Right atrium auricular region (tissue), 2 donors: ENCODE results near the gene EGFLAM. TPM values are rescaled to one million over a fixed set of nuclear protein-coding genes. Genes with fewer than 3 reads are reported as not detected.

Source experiments
- DNase-seq: peaks from one replicate; pipeline ENCODE4 v3.0.0-alpha.2; 2019; ENCODE audit warnings: low spot score
- H3K27ac ChIP-seq, 2 donors: fragments of 200-600 bp; sonication (generic); 1 replicate in 1 of 2; 2 replicates in 1 of 2; pipeline ENCODE4 v1.5.1; 2016 to 2019
- H3K27me3 ChIP-seq, 2 donors: fragments of 200-600 bp; sonication (generic); one replicate each; pipeline versions ENCODE4 v1.5.1 to v1.6.0; 2017 to 2019
- H3K36me3 ChIP-seq: fragments of 200-600 bp; sonication (generic); one replicate; pipeline ENCODE4 v1.5.1; 2016
- H3K4me1 ChIP-seq, 2 donors: fragments of 200-600 bp; sonication (generic); one replicate each; pipeline versions ENCODE4 v1.5.1 to v1.6.0; 2017 to 2019
- H3K4me3 ChIP-seq, 2 donors: fragments of 200-600 bp; sonication (generic); 1 replicate in 1 of 2; 2 replicates in 1 of 2; pipeline ENCODE4 v1.5.1; 2017 to 2019; ENCODE audit warnings: mild to moderate bottlenecking in 1 of 2, moderate library complexity in 1 of 2
- H3K9me3 ChIP-seq, 2 donors: fragments of 200-600 bp; sonication (generic); one replicate each; pipeline ENCODE4 v1.5.1; 2019
- CTCF ChIP-seq, 2 donors: fragments of 200-600 bp; sonication (generic); IDR thresholded peaks; one replicate each; pipeline ENCODE4 v1.5.1; 2019; ENCODE audit warnings: antibody characterized with exemption in 2 of 2
- total RNA-seq, 2 donors: library from RNA; depleted of rRNA; stranded (reverse); fragments of >200 nt; gene quantifications; one replicate each; pipeline ENCODE4 v1.1.0, GENCODE V29; 2016

The EGFLAM gene
- total RNA-seq, 2 donors from 2014 or later, result 2.2 to 8.8 TPM

DNA sequence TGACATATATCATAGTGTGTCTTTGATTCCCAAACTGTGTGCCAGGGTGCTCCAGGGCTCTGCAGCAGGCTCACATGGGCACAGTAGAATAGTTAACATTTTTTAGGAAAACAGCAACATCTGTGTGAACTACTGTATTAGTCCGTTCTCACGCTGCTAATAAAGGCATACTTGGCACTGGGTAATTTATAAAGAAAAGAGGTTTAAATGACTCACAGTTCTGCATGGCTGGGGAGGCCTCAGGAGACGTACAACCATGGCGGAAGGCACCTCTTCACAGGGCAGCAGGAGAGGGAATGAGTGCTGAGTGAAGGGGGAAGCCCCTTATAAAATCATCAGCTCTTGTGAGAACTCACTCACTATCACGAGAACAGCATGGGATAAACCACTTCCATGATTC lies 82.7 kb downstream of the EGFLAM start:
- Histone ChIP-seq H3K9me3 (no peaks in the 10 kb centered on the region), H3K4me3 (no peak overlapping the region), H3K27ac (no peak overlapping the region), H3K27me3 (no peaks in the 10 kb centered on the region), H3K4me1 (no peaks in the 10 kb centered on the region), H3K36me3 (no peaks in the 10 kb centered on the region)
- DNase-seq, result no peak
- no peak for TF ChIP-seq CTCF (IDR thresholded peaks at IDR 0.05)

DNA sequence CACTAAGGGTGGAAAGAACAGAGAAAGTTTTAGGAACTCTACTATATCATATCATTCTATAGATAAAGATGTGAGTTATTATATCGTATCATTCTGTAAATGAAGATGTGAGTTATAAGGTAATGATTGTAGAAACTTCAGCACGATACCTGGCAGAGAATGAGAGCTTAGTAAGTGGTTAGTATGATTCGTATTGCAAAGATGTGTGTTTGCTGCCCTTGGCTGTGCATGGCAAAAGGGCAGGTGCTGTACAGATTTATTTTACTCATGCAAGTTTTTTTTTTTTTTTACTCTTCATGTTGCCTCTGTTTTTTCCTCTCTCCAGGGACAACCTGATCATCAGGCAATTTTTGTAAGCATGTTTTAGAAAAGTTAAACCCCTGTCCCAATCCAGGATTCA lies 83.3 kb downstream of the EGFLAM start:
- Histone ChIP-seq H3K36me3 (no peaks in the 10 kb centered on the region), H3K9me3 (no peaks in the 10 kb centered on the region), H3K27ac (no peak overlapping the region), H3K4me3 (no peak overlapping the region), H3K27me3 (no peaks in the 10 kb centered on the region), H3K4me1 (no peaks in the 10 kb centered on the region)
- DNase-seq, result no peak
- TF ChIP-seq CTCF (IDR thresholded peaks at IDR 0.05), result no peak

DNA sequence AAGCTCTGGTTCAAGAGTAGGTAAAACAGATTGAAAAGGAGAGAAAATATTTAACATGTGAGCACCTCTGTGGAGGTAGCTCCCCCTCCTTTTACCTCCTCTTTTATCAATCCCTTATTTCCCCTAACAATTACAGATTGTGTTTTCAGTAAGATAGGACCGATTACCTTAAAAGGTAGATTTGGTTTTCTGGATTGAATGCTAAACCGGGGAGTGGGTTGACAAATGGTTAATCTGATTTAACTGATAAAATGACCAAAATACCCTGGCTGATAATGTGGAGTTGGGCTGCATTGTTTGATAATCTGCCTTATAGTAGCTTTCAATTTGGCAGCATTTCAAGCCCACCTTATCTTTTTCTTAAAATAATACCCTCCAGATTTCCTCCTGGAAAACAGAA lies 83.9 kb downstream of the EGFLAM start:
- Histone ChIP-seq H3K9me3 (no peaks in the 10 kb centered on the region), H3K27ac (no peak overlapping the region), H3K36me3 (no peaks in the 10 kb centered on the region), H3K4me3 (no peak overlapping the region), H3K4me1 (no peaks in the 10 kb centered on the region), H3K27me3 (no peaks in the 10 kb centered on the region)
- DNase-seq, result no peak
- no peak for TF ChIP-seq CTCF (IDR thresholded peaks at IDR 0.05)

GRCh38 chr5:38344891-38345290 lies 86.5 kb downstream of the EGFLAM start:
- Histone ChIP-seq H3K4me3 (no peak overlapping the region), H3K27me3 (no peaks in the 10 kb centered on the region), H3K36me3 (no peaks in the 10 kb centered on the region), H3K9me3 (no peaks in the 10 kb centered on the region), H3K27ac (no peak overlapping the region), H3K4me1 (no peaks in the 10 kb centered on the region)
- TF ChIP-seq CTCF (IDR thresholded peaks at IDR 0.05), result no peak
- no peak for DNase-seq

- Histone ChIP-seq H3K27me3 (no peaks in the 10 kb centered on the region), H3K27ac (no peak overlapping the region)
- TF ChIP-seq CTCF (IDR thresholded peaks at IDR 0.05), result no peak
Observed at GRCh38 chr5:38346593-38346992, 88.2 kb downstream of the EGFLAM start.

DNA sequence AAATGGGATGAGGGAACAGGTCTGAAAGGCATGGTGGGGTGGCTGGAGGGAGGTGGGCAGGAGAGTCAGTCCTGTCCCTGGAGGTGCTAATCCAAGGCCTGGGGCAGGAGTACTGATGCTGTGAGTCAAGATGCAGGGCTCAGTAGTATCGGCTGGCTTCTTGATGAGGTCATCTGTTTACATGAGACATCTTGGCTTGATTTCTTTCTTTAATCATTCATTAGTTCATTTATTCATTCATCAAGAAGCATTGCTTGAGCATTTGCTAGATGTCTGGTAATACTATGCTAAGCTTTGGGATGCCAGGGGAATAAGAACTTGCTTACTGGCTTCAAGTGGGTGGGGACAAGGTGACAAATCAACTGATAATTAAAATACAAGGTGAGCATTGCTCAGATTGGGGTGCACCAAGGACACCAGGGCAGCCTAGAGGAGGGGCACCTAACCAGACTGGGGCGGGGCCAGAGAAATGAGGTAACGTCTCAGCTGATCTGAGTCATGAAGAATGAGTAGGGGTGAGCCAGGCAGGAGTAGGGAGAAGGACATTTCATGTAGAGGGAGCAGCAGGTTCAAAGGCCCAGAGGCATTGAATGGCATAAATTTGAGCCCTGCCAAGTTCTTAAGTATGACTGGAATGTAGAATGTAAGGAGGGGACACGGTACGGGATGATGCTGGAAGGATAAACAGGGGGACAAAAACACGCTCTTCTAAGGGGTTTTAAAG lies 88.8 kb downstream of the EGFLAM start:
- Histone ChIP-seq H3K4me3 (no peak overlapping the region), H3K27ac (no peak overlapping the region), H3K9me3 (no peaks in the 10 kb centered on the region), H3K36me3 (no peaks in the 10 kb centered on the region), H3K27me3 (no peaks in the 10 kb centered on the region), H3K4me1 (no peaks in the 10 kb centered on the region)
- TF ChIP-seq CTCF (IDR thresholded peaks at IDR 0.05), result no peak
- no peak for DNase-seq

More at GRCh38 chr5:38346593-38346992, 88.2 kb downstream of the EGFLAM start:
- no peaks in the 10 kb centered on the region for H3K36me3 ChIP-seq
- H3K4me1 ChIP-seq, result no peaks in the 10 kb centered on the region
- no peaks in the 10 kb centered on the region for H3K9me3 ChIP-seq
- DNase-seq, result no peak
- H3K4me3 ChIP-seq, result no peak overlapping the region
